ENCODE measurements around the gene CR1.

DNA sequence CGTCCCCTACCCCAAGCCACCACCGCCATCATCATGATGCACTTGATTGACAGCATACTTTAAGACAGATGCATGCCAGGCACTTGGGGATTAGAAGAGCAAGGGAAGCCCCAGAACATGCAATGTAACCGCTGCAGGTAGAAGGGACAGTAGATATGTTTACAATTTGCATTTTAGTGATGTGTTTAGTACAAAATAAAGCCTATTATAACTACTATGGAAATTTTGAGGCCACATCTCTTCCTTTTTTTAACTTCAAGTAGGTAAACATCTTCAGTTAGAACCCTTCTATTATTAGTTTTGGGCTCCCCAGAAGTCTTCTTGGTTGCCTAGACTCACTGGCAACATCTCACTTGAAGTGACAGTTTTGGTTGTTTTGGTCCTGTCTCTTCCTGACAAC, 174.2 kb downstream of the CR1 start:
- TF ChIP-seq, protein P1, sequence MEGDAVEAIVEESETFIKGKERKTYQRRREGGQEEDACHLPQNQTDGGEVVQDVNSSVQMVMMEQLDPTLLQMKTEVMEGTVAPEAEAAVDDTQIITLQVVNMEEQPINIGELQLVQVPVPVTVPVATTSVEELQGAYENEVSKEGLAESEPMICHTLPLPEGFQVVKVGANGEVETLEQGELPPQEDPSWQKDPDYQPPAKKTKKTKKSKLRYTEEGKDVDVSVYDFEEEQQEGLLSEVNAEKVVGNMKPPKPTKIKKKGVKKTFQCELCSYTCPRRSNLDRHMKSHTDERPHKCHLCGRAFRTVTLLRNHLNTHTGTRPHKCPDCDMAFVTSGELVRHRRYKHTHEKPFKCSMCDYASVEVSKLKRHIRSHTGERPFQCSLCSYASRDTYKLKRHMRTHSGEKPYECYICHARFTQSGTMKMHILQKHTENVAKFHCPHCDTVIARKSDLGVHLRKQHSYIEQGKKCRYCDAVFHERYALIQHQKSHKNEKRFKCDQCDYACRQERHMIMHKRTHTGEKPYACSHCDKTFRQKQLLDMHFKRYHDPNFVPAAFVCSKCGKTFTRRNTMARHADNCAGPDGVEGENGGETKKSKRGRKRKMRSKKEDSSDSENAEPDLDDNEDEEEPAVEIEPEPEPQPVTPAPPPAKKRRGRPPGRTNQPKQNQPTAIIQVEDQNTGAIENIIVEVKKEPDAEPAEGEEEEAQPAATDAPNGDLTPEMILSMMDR (conservative IDR thresholded peaks at IDR 0.05) = no peak
- TF ChIP-seq ZFX (IDR thresholded peaks at IDR 0.05) = no peak

Data from C4-2B (cell line).